HepG2 (cell line): Measurements from ENCODE around the gene IQGAP2.

ENCODE experiments used
- ARNT ChIP-seq: fragments of 450-650 bp; IDR thresholded peaks from 2 replicates; pipeline ENCODE4 v1.6.1; 2017
- CEBPG ChIP-seq: IDR thresholded peaks from 2 replicates; pipeline ENCODE4 v1.6.1; 2016
- ETV6 ChIP-seq: sonication (generic); formaldehyde crosslinking; conservative IDR thresholded peaks from 2 replicates; pipeline ENCODE4 v1.4.0; 2020; ENCODE audit warnings: missing genetic modification reagents
- FOXM1 ChIP-seq: sonication (generic); formaldehyde crosslinking; IDR thresholded peaks from 2 replicates; pipeline ENCODE4 v1.5.0; 2020; ENCODE audit warnings: missing genetic modification reagents
- GABPB1 ChIP-seq: IDR thresholded peaks from 2 replicates; pipeline ENCODE4 v1.6.1; 2016; ENCODE audit warnings: mild to moderate bottlenecking, missing genetic modification reagents, moderate library complexity, missing compliant biosample characterization
- TBX3 ChIP-seq: fragments of 450-650 bp; IDR thresholded peaks from 2 replicates; pipeline ENCODE4 v1.6.1; 2017; ENCODE audit warnings: antibody characterized with exemption, mild to moderate bottlenecking, inconsistent platforms, borderline replicate concordance
- TCF7 ChIP-seq: sonication (generic); IDR thresholded peaks from 2 replicates; pipeline ENCODE4 v1.6.1; 2016; ENCODE audit warnings: antibody characterized with exemption, low read depth
- TP53 ChIP-seq: sonication (generic); formaldehyde crosslinking; conservative IDR thresholded peaks from 2 replicates; pipeline ENCODE4 v1.4.0; 2020; ENCODE audit warnings: missing genetic modification reagents
- ZNF121 ChIP-seq: sonication (generic); formaldehyde crosslinking; IDR thresholded peaks from 2 replicates; pipeline ENCODE4 v1.5.0; 2020; ENCODE audit warnings: mild to moderate bottlenecking, missing genetic modification reagents
- ZNF317 ChIP-seq: sonication (generic); formaldehyde crosslinking; IDR thresholded peaks from 2 replicates; pipeline ENCODE4 v1.5.0; 2020; ENCODE audit warnings: mild to moderate bottlenecking, missing genetic modification reagents
- ZNF777 ChIP-seq: sonication (generic); formaldehyde crosslinking; IDR thresholded peaks from 2 replicates; pipeline ENCODE4 v1.4.0; 2020; ENCODE audit warnings: missing genetic modification reagents
- TF ChIP-seq, protein P1 (sequence below), 2 experiments: IDR thresholded peaks; 2 replicates each; pipeline ENCODE4 v1.6.1; 2011 to 2012; ENCODE audit warnings: low read length in 2 of 2, borderline replicate concordance in 1 of 2, low read depth in 1 of 2, mild to moderate bottlenecking in 1 of 2, moderate library complexity in 1 of 2
- TF ChIP-seq, protein P2 (sequence below): sonication (generic); formaldehyde crosslinking; IDR thresholded peaks from 2 replicates; pipeline ENCODE4 v1.4.0; 2020; ENCODE audit warnings: missing genetic modification reagents
- TF ChIP-seq, protein P3 (sequence below): IDR thresholded peaks from 2 replicates; pipeline ENCODE4 v1.6.1; 2012; ENCODE audit warnings: inconsistent platforms

DNA sequence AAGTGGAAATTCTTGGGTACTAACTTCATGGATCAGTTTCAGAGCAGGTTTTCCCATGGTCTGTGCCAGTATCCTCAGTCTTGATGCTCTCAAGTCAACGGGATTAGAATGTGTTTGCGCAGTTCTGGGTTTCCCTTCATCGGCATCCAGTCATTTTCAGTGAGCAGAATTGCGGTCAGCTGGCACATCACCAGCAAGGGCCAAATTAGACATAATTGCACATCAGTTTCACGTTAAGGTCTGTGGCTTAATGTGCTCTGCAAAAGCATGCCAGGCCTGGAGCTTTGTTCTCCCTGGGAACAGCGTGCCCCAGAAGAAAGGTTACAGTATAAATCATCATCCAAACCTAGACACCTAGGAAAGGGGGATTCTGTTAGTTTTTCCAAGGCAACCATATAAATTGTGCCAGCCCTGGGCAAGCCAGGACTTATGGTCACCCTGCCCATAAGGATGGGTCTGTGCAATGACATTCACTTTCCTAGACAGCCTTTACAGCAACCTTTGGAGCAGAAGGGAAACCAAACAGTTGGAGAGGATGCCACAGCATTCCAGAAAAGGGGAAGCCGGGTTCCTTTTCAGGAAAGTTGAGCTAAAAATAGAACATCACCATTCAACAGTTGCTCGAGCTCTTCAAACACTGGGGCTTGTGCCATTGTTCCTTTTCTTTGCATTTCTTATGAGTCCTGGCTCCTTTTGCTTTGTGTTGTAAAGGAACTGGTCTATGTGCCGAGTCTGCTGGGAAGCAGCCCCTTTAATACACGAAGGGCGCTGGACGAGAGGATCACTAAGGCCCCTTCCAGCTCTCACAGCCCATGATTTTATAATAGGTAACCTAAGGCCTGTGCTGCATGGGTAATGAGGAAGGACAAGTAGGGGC lies 23.1 kb downstream of the IQGAP2 start:
- TF ChIP-seq TCF7 (no peak), ZNF777 (no peak), TP53 (CRISPR knock-in tag) (no peak), FOXM1 (no peak), ETV6 (CRISPR knock-in tag) (no peak), CEBPG (no peak), GABPB1 (CRISPR knock-in tag) (no peak), TBX3 (no peak), ZNF317 (CRISPR knock-in tag) (no peak), ARNT (no peak), ZNF121 (CRISPR knock-in tag) (no peak)
- TF ChIP-seq, protein P1, sequence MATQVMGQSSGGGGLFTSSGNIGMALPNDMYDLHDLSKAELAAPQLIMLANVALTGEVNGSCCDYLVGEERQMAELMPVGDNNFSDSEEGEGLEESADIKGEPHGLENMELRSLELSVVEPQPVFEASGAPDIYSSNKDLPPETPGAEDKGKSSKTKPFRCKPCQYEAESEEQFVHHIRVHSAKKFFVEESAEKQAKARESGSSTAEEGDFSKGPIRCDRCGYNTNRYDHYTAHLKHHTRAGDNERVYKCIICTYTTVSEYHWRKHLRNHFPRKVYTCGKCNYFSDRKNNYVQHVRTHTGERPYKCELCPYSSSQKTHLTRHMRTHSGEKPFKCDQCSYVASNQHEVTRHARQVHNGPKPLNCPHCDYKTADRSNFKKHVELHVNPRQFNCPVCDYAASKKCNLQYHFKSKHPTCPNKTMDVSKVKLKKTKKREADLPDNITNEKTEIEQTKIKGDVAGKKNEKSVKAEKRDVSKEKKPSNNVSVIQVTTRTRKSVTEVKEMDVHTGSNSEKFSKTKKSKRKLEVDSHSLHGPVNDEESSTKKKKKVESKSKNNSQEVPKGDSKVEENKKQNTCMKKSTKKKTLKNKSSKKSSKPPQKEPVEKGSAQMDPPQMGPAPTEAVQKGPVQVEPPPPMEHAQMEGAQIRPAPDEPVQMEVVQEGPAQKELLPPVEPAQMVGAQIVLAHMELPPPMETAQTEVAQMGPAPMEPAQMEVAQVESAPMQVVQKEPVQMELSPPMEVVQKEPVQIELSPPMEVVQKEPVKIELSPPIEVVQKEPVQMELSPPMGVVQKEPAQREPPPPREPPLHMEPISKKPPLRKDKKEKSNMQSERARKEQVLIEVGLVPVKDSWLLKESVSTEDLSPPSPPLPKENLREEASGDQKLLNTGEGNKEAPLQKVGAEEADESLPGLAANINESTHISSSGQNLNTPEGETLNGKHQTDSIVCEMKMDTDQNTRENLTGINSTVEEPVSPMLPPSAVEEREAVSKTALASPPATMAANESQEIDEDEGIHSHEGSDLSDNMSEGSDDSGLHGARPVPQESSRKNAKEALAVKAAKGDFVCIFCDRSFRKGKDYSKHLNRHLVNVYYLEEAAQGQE (IDR thresholded peaks at IDR 0.05; ENCODE audit: borderline replicate concordance in 1 of 2, low read depth in 1 of 2, low read length in 2 of 2) = no peak
- TF ChIP-seq, protein P2, sequence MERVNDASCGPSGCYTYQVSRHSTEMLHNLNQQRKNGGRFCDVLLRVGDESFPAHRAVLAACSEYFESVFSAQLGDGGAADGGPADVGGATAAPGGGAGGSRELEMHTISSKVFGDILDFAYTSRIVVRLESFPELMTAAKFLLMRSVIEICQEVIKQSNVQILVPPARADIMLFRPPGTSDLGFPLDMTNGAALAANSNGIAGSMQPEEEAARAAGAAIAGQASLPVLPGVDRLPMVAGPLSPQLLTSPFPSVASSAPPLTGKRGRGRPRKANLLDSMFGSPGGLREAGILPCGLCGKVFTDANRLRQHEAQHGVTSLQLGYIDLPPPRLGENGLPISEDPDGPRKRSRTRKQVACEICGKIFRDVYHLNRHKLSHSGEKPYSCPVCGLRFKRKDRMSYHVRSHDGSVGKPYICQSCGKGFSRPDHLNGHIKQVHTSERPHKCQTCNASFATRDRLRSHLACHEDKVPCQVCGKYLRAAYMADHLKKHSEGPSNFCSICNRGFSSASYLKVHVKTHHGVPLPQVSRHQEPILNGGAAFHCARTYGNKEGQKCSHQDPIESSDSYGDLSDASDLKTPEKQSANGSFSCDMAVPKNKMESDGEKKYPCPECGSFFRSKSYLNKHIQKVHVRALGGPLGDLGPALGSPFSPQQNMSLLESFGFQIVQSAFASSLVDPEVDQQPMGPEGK (CRISPR knock-in tag) = no peak
- TF ChIP-seq, protein P3, sequence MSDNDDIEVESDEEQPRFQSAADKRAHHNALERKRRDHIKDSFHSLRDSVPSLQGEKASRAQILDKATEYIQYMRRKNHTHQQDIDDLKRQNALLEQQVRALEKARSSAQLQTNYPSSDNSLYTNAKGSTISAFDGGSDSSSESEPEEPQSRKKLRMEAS = no peak
